ENCODE results near the gene ATXN2L.

- TF ChIP-seq, protein P1, sequence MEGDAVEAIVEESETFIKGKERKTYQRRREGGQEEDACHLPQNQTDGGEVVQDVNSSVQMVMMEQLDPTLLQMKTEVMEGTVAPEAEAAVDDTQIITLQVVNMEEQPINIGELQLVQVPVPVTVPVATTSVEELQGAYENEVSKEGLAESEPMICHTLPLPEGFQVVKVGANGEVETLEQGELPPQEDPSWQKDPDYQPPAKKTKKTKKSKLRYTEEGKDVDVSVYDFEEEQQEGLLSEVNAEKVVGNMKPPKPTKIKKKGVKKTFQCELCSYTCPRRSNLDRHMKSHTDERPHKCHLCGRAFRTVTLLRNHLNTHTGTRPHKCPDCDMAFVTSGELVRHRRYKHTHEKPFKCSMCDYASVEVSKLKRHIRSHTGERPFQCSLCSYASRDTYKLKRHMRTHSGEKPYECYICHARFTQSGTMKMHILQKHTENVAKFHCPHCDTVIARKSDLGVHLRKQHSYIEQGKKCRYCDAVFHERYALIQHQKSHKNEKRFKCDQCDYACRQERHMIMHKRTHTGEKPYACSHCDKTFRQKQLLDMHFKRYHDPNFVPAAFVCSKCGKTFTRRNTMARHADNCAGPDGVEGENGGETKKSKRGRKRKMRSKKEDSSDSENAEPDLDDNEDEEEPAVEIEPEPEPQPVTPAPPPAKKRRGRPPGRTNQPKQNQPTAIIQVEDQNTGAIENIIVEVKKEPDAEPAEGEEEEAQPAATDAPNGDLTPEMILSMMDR (IDR thresholded peaks at IDR 0.05): no peak
- TF ChIP-seq, protein P2, sequence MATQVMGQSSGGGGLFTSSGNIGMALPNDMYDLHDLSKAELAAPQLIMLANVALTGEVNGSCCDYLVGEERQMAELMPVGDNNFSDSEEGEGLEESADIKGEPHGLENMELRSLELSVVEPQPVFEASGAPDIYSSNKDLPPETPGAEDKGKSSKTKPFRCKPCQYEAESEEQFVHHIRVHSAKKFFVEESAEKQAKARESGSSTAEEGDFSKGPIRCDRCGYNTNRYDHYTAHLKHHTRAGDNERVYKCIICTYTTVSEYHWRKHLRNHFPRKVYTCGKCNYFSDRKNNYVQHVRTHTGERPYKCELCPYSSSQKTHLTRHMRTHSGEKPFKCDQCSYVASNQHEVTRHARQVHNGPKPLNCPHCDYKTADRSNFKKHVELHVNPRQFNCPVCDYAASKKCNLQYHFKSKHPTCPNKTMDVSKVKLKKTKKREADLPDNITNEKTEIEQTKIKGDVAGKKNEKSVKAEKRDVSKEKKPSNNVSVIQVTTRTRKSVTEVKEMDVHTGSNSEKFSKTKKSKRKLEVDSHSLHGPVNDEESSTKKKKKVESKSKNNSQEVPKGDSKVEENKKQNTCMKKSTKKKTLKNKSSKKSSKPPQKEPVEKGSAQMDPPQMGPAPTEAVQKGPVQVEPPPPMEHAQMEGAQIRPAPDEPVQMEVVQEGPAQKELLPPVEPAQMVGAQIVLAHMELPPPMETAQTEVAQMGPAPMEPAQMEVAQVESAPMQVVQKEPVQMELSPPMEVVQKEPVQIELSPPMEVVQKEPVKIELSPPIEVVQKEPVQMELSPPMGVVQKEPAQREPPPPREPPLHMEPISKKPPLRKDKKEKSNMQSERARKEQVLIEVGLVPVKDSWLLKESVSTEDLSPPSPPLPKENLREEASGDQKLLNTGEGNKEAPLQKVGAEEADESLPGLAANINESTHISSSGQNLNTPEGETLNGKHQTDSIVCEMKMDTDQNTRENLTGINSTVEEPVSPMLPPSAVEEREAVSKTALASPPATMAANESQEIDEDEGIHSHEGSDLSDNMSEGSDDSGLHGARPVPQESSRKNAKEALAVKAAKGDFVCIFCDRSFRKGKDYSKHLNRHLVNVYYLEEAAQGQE (IDR thresholded peaks at IDR 0.05; ENCODE audit: insufficient read depth in 1 of 2, low read depth in 2 of 2, low read length in 1 of 2): no peak
- TF ChIP-seq POLR2AphosphoS5 (IDR thresholded peaks at IDR 0.05; ENCODE audit: low read depth, low read length) (no peak), SIN3A (IDR thresholded peaks at IDR 0.05; ENCODE audit: borderline replicate concordance, insufficient read depth, low read depth, low read length) (no peak)
Measured at GRCh38 chr16:28829747-28830146, 6.9 kb downstream of the ATXN2L start.

All from Panc1 (cell line).